HuH-7 (cell line): Measurements from ENCODE around the gene VSIG2.

Experiments used
- DNase-seq: peaks from one replicate; pipeline ENCODE4 v3.0.0; 2011; ENCODE audit warnings: low spot score

Gene VSIG2

GRCh38 chr11:124763156-124763947, 11.3 kb upstream of the VSIG2 start:
- peak; percentile 64 for DNase-seq

- no peak for DNase-seq
Measured at GRCh38 chr11:124762624-124763155, 10.6 kb upstream of the VSIG2 start.

GRCh38 chr11:124762105-124762623, 10.1 kb upstream of the VSIG2 start, which contains the start of gene ESAM:
ESAM (minus strand) TSS chr11:124762290; CDS start chr11:124762154, 136 bp downstream.
- DNase-seq: peak; percentile 79

GRCh38 chr11:124761301-124762104, 9.4 kb upstream of the VSIG2 start:
- DNase-seq: no peak

- no peak for DNase-seq
Measured at GRCh38 chr11:124760806-124761205, 8.8 kb upstream of the VSIG2 start.

- no peak for DNase-seq
Measured at GRCh38 chr11:124760205-124760652, 8.2 kb upstream of the VSIG2 start.

- no peak for DNase-seq
Measured at GRCh38 chr11:124759266-124760204, 7.5 kb upstream of the VSIG2 start.

- DNase-seq: peak; percentile 92
Measured at GRCh38 chr11:124758355-124759265, 6.6 kb upstream of the VSIG2 start.

- no peak for DNase-seq
Measured at GRCh38 chr11:124757320-124757719, 5.3 kb upstream of the VSIG2 start.

- DNase-seq: no peak
Measured at GRCh38 chr11:124756753-124757227, 4.7 kb upstream of the VSIG2 start.

GRCh38 chr11:124756033-124756752, 4.1 kb upstream of the VSIG2 start:
- DNase-seq: no peak

GRCh38 chr11:124754710-124755109, 2.7 kb upstream of the VSIG2 start:
- no peak for DNase-seq

GRCh38 chr11:124754309-124754708, 2.3 kb upstream of the VSIG2 start:
- no peak for DNase-seq

- DNase-seq: no peak
Measured at GRCh38 chr11:124753624-124754023, 1.6 kb upstream of the VSIG2 start.

GRCh38 chr11:124753205-124753604, 1.1 kb upstream of the VSIG2 start:
- DNase-seq: no peak

GRCh38 chr11:124752471-124753102, 532 bp upstream of the VSIG2 start:
- no peak for DNase-seq

GRCh38 chr11:124751391-124751740, 689 bp downstream of the VSIG2 start:
- DNase-seq: no peak

- no peak for DNase-seq
Measured at GRCh38 chr11:124749912-124750311, 2.1 kb downstream of the VSIG2 start.
